Neural progenitor cell (in vitro differentiated cells): ENCODE measurements around the gene ARHGAP9. TPM values are rescaled to one million over a fixed set of nuclear protein-coding genes. Genes with fewer than 3 reads are reported as not detected.
A peak's percentile ranks its signal among the peaks of the same experiment; 100 is the strongest.

Experiments used
- DNase-seq: peaks from one replicate; pipeline ENCODE4 v3.0.0-alpha.2; 2016; ENCODE audit warnings: low spot score
- H2AFZ ChIP-seq: fragments of 200-600 bp; sonication (generic); replicated peaks from 2 replicates; pipeline ENCODE4 v1.6.1; 2016; ENCODE audit warnings: antibody characterized with exemption
- H3F3A ChIP-seq: fragments of 200-600 bp; sonication (generic); 2 replicates; pipeline ENCODE4 v1.6.1; 2016; ENCODE audit warnings: antibody characterized with exemption, low read depth
- H3K27ac ChIP-seq: fragments of 200-600 bp; sonication (generic); 2 replicates; pipeline ENCODE4 v1.5.1; 2016; ENCODE audit warnings: mild to moderate bottlenecking
- H3K27me3 ChIP-seq: fragments of 200-600 bp; sonication (generic); 2 replicates; pipeline ENCODE4 v1.6.1; 2016; ENCODE audit warnings: mild to moderate bottlenecking, moderate library complexity
- H3K36me3 ChIP-seq: fragments of 200-600 bp; sonication (generic); 2 replicates; pipeline ENCODE4 v1.5.1; 2016
- H3K4me1 ChIP-seq: fragments of 200-600 bp; sonication (generic); 2 replicates; pipeline ENCODE4 v1.6.1; 2016; ENCODE audit warnings: mixed run types
- H3K4me2 ChIP-seq: fragments of 200-600 bp; sonication (generic); 2 replicates; pipeline ENCODE4 v1.6.1; 2016
- H3K4me3 ChIP-seq: fragments of 200-600 bp; sonication (generic); 2 replicates; pipeline ENCODE4 v1.5.1; 2016
- H3K79me2 ChIP-seq: fragments of 200-600 bp; sonication (generic); 2 replicates; pipeline ENCODE4 v1.6.1; 2016; ENCODE audit warnings: low read depth
- H3K9ac ChIP-seq: fragments of 200-600 bp; sonication (generic); 2 replicates; pipeline ENCODE4 v1.6.1; 2016
- H3K9me3 ChIP-seq: fragments of 200-600 bp; sonication (generic); 2 replicates; pipeline ENCODE4 v1.5.1; 2016; ENCODE audit warnings: low read depth
- H4K20me1 ChIP-seq: fragments of 200-600 bp; sonication (generic); 2 replicates; pipeline ENCODE4 v1.6.1; 2016; ENCODE audit warnings: low read depth
- H3K27ac Mint-ChIP-seq: 3 replicates; pipeline ENCODE4 v1.8.0; 2021; ENCODE audit warnings: mixed read lengths
- H3K27me3 Mint-ChIP-seq: 2 replicates; pipeline ENCODE4 v1.8.0; 2022; ENCODE audit warnings: low read depth, mild to moderate bottlenecking, inconsistent platforms, moderate library complexity, mixed read lengths; ENCODE audit not compliant: insufficient read depth
- H3K36me3 Mint-ChIP-seq: 3 replicates; pipeline ENCODE4 v1.8.0; 2021; ENCODE audit warnings: mixed read lengths
- H3K4me1 Mint-ChIP-seq: 3 replicates; pipeline ENCODE4 v1.8.0; 2021; ENCODE audit warnings: mixed read lengths
- H3K4me3 Mint-ChIP-seq: 3 replicates; pipeline ENCODE4 v1.8.0; 2021; ENCODE audit warnings: mild to moderate bottlenecking, moderate library complexity, mixed read lengths
- H3K9me3 Mint-ChIP-seq: 3 replicates; pipeline ENCODE4 v1.8.0; 2020; ENCODE audit warnings: mixed read lengths
- CTCF ChIP-seq: fragments of 200-600 bp; sonication (generic); IDR thresholded peaks from 2 replicates; pipeline ENCODE4 v1.5.1; 2017; ENCODE audit warnings: antibody characterized with exemption, mild to moderate bottlenecking
- EZH2 ChIP-seq: fragments of 200-600 bp; sonication (generic); IDR thresholded peaks from 2 replicates; pipeline ENCODE4 v1.6.1; 2017; ENCODE audit warnings: antibody characterized with exemption, mild to moderate bottlenecking, moderate library complexity
- EZH2phosphoT487 ChIP-seq: fragments of 200-600 bp; sonication (generic); IDR thresholded peaks from 2 replicates; pipeline ENCODE4 v1.6.1; 2017; ENCODE audit warnings: antibody characterized with exemption
- total RNA-seq: library from RNA; depleted of rRNA; stranded (reverse); fragments of >200 nt; gene quantifications from 2 replicates; pipeline ENCODE4 v1.2.3, GENCODE V29; 2015; ENCODE audit warnings: low replicate concordance

The ARHGAP9 gene
- total RNA-seq: 0.62 TPM in 1 of 2 replicates, not detected in the other

DNA sequence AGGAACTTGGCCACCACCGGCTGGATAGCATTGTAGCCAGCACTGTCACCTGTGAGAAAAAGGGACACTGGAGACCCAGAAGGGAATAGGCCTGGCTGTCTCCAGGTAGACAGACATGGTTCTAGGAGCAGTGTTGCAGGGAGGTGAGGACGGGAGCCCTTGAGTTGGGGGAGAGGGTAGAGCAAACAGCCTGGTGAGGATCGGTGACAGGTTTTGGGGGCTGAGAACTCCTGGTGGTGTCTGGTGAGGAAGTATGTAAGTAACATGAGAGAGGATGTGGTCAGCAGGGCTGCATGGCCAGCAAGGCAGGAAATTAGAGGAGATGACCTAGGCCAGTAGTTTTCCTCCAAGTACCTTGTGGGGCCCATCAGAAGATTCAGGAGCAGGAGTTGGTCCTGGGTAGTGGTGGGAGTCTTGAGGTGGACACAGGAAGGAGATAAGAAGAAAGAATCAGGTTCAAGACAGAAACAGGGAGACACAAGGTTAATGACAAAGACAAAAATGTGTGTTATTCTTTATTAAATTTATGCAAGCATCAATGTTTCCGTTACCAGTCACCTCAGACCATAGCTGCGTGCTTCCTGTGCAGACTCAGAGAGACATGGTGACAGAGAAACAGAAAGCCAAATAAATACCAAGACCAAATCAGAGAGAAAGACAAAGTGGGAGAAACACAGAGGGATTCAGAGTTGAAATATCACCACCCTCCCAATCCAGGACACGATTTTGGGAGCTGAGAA lies at the start of gene ARHGAP9:
TSS of gene ARHGAP9 (minus strand) at position 491 of the 740 bp plus-strand sequence. CDS start at position 31, 460 bp downstream.
- no peak within 1 kb of the TSS for H3K9ac ChIP-seq
- H3K4me1 Mint-ChIP-seq: peaks cover 2% of the 10 kb centered on the region
- no peak for TF ChIP-seq CTCF
- no peak for TF ChIP-seq EZH2phosphoT487
- TF ChIP-seq EZH2: no peak
- no peaks in the 10 kb centered on the region for H3K9me3 Mint-ChIP-seq
- H3K36me3 ChIP-seq: no peaks in the 10 kb centered on the region
- peaks cover 3% of the 10 kb centered on the region for H3F3A ChIP-seq
- H2AFZ ChIP-seq: no peak within 1 kb of the TSS
- H3K27ac Mint-ChIP-seq: peak within 1 kb of the TSS; percentile 9
- H3K9me3 ChIP-seq: no peaks in the 10 kb centered on the region
- no peaks in the 10 kb centered on the region for H3K79me2 ChIP-seq
- no peak within 1 kb of the TSS for H3K4me2 ChIP-seq
- H3K4me3 ChIP-seq: no peak within 1 kb of the TSS
- no peak for DNase-seq
- H4K20me1 ChIP-seq: peaks cover 2% of the 10 kb centered on the region
- H3K4me1 ChIP-seq: peaks cover 11% of the 10 kb centered on the region
- H3K36me3 Mint-ChIP-seq: no peaks in the 10 kb centered on the region
- H3K27me3 ChIP-seq: peaks cover 77% of the 10 kb centered on the region
- H3K27me3 Mint-ChIP-seq: peaks cover 28% of the 10 kb centered on the region
- H3K4me3 Mint-ChIP-seq: no peak within 1 kb of the TSS
- H3K27ac ChIP-seq: no peak within 1 kb of the TSS

GRCh38 chr12:57528831-57529555 lies 49.3 kb upstream of the ARHGAP9 start:
- H3K9me3 Mint-ChIP-seq: no peaks in the 10 kb centered on the region
- H3K27ac Mint-ChIP-seq: no peak overlapping the region
- no peak overlapping the region for H3K4me3 Mint-ChIP-seq
- no peaks in the 10 kb centered on the region for H3K9me3 ChIP-seq
- H3K4me2 ChIP-seq: no peak overlapping the region
- TF ChIP-seq EZH2phosphoT487 (no peak), EZH2 (no peak), CTCF (no peak)
- peaks cover 30% of the 10 kb centered on the region for H3K36me3 Mint-ChIP-seq
- no peaks in the 10 kb centered on the region for H3K36me3 ChIP-seq
- peaks cover 21% of the 10 kb centered on the region for H3K4me1 Mint-ChIP-seq
- peaks cover 6% of the 10 kb centered on the region for H3K4me1 ChIP-seq
- no peak overlapping the region for H3K27ac ChIP-seq
- DNase-seq: no peak
- H3K9ac ChIP-seq: no peak overlapping the region
- peaks cover 26% of the 10 kb centered on the region for H3F3A ChIP-seq
- H2AFZ ChIP-seq: no peak overlapping the region
- no peaks in the 10 kb centered on the region for H3K27me3 ChIP-seq
- H3K27me3 Mint-ChIP-seq: peaks cover 2% of the 10 kb centered on the region
- peaks cover 20% of the 10 kb centered on the region for H4K20me1 ChIP-seq
- H3K4me3 ChIP-seq: no peak overlapping the region
- H3K79me2 ChIP-seq: peaks cover 7% of the 10 kb centered on the region

- Histone ChIP-seq H3K79me2 (peaks cover 13% of the 10 kb centered on the region), H3F3A (peaks cover 34% of the 10 kb centered on the region), H3K9ac (no peak overlapping the region), H3K36me3 (no peaks in the 10 kb centered on the region), H2AFZ (no peak overlapping the region), H3K4me1 (peaks cover 11% of the 10 kb centered on the region), H3K27ac (no peak overlapping the region), H3K9me3 (no peaks in the 10 kb centered on the region), H3K27me3 (no peaks in the 10 kb centered on the region), H4K20me1 (peaks cover 26% of the 10 kb centered on the region), H3K4me2 (no peak overlapping the region), H3K4me3 (no peak overlapping the region)
- H3K36me3 Mint-ChIP-seq: peaks cover 30% of the 10 kb centered on the region
- DNase-seq: no peak
- no peaks in the 10 kb centered on the region for H3K9me3 Mint-ChIP-seq
- H3K4me1 Mint-ChIP-seq: peaks cover 29% of the 10 kb centered on the region
- TF ChIP-seq CTCF (no peak), EZH2phosphoT487 (no peak), EZH2 (no peak)
- H3K27me3 Mint-ChIP-seq: peaks cover 3% of the 10 kb centered on the region
- H3K4me3 Mint-ChIP-seq: no peak overlapping the region
- no peak overlapping the region for H3K27ac Mint-ChIP-seq
Measured at GRCh38 chr12:57528176-57528575, 48.5 kb upstream of the ARHGAP9 start.
